K562 (cell line): ENCODE results near the gene GATB. TPM values are rescaled to one million over a fixed set of nuclear protein-coding genes. Genes with fewer than 3 reads are reported as not detected.

ENCODE experiments used
- ATAC-seq: fragments of 200-7000 bp; cut with Tn5 transposase; 3 replicates; pipeline ENCODE4 v1.9.1; 2020; ENCODE audit warnings: moderate library complexity
- BruUV-seq: library from RNA; stranded (reverse); fragments of 400-500 nt; replicated peaks from 2 replicates; lab custom pipeline; 2021; lab: Mats Ljungman, UMichigan
- CTCF ChIA-PET: fragments of 300-600 bp; formaldehyde crosslinking; extraction: SDS; loops from one replicate; lab custom pipeline; 2021; ENCODE audit warnings: low intra/inter-chr PET ratio; lab: Yijun Ruan, JAX
- POLR2A ChIA-PET: fragments of 300-600, 350-650 bp; sonication (Branson Sonifier 250); formaldehyde crosslinking; extraction: SDS; loops from one replicate; lab custom pipeline; 2021; ENCODE audit warnings: antibody characterized with exemption, inconsistent platforms; lab: Yijun Ruan, JAX
- DNase-seq, 4 experiments: peaks; one replicate each; pipeline versions ENCODE4 v3.0.0 to v3.0.0-alpha.2; 2011 to 2018; ENCODE audit warnings: low spot score in 3 of 4, mixed read lengths in 3 of 4; ENCODE audit errors: extremely low read depth in 1 of 4
- FAIRE-seq: peaks from 2 replicates; lab custom pipeline; 2011; peaks lifted over from hg19 to GRCh38; lab: Jason Lieb, UNC
- H2AFZ ChIP-seq: 2 replicates; pipeline ENCODE4 v1.6.0; 2011; ENCODE audit warnings: low read depth, low read length, control low read depth, inconsistent platforms
- H3K27ac ChIP-seq: fragments of 200-600 bp; 3 replicates; pipeline ENCODE4 v1.8.0; 2011; ENCODE audit warnings: low read depth, mild to moderate bottlenecking, control low read depth, inconsistent platforms, low read length, moderate library complexity, mixed read lengths; ENCODE audit errors: extremely low read depth
- H3K27me3 ChIP-seq, 2 experiments: fragments of 300-600 bp in 1 of 2; 2 replicates in 1 of 2; 3 replicates in 1 of 2; pipeline versions ENCODE4 v1.6.0 to v1.8.0; 2011; ENCODE audit warnings: inconsistent platforms in 2 of 2, low read length in 2 of 2, mild to moderate bottlenecking in 1 of 2, mixed read lengths in 1 of 2, moderate library complexity in 1 of 2; ENCODE audit not compliant: control insufficient read depth in 2 of 2, insufficient read depth in 2 of 2
- H3K36me3 ChIP-seq: fragments of 300-600 bp; 3 replicates; pipeline ENCODE4 v1.8.0; 2011; ENCODE audit warnings: mild to moderate bottlenecking, low read length, inconsistent platforms; ENCODE audit not compliant: control insufficient read depth, insufficient read depth
- H3K4me1 ChIP-seq, 2 experiments: fragments of 200-600 bp in 1 of 2; replicated peaks in 1 of 2; 2 replicates in 1 of 2; 3 replicates in 1 of 2; pipeline versions ENCODE4 v1.5.1 to v1.8.0; 2011; ENCODE audit warnings: inconsistent platforms in 2 of 2, low read length in 2 of 2, mild to moderate bottlenecking in 1 of 2, mixed read lengths in 1 of 2, moderate library complexity in 1 of 2; ENCODE audit not compliant: control insufficient read depth in 2 of 2, insufficient read depth in 2 of 2
- H3K4me2 ChIP-seq: 2 replicates; pipeline ENCODE4 v1.6.1; 2011; ENCODE audit warnings: low read length, control low read depth, inconsistent platforms, mixed read lengths; ENCODE audit not compliant: insufficient read depth
- H3K4me3 ChIP-seq: fragments of 200-600 bp; sonication (generic), shearing (Covaris generic); 2 replicates; pipeline ENCODE4 v1.5.1; 2016; ENCODE audit warnings: control low read depth, inconsistent platforms
- H3K79me2 ChIP-seq: fragments of 200-600 bp; 3 replicates; pipeline ENCODE4 v1.8.0; 2011; ENCODE audit warnings: low read length, inconsistent platforms; ENCODE audit not compliant: control insufficient read depth, insufficient read depth
- H3K9ac ChIP-seq, 2 experiments: 2 replicates each; pipeline versions ENCODE4 v1.6.0 to v1.6.1; 2011; ENCODE audit warnings: low read depth in 2 of 2, low read length in 2 of 2, control low read depth in 1 of 2, inconsistent platforms in 1 of 2, mild to moderate bottlenecking in 1 of 2, mixed read lengths in 1 of 2; ENCODE audit not compliant: insufficient read depth in 1 of 2
- H3K9me1 ChIP-seq: one replicate; pipeline ENCODE4 v1.6.0; 2011; ENCODE audit warnings: inconsistent platforms, mild to moderate bottlenecking, low read length, moderate library complexity; ENCODE audit not compliant: control insufficient read depth, insufficient read depth
- H3K9me3 ChIP-seq: replicated peaks from 2 replicates; pipeline ENCODE4 v1.5.1; 2011; ENCODE audit warnings: low read depth, low read length, inconsistent platforms; ENCODE audit not compliant: control insufficient read depth, insufficient read depth
- H4K20me1 ChIP-seq: replicated peaks from 2 replicates; pipeline ENCODE4 v1.6.1; 2011; ENCODE audit warnings: low read length, inconsistent platforms, mixed read lengths; ENCODE audit not compliant: control insufficient read depth, insufficient read depth
- ATF1 ChIP-seq, 2 experiments: fragments of 450-650 bp in 1 of 2; IDR thresholded peaks; 2 replicates each; pipeline ENCODE4 v1.6.1; 2016; ENCODE audit warnings: missing compliant biosample characterization in 1 of 2, missing genetic modification characterization in 1 of 2
- CEBPG ChIP-seq, 3 experiments: fragments of 200-800 bp in 1 of 3; sonication (Bioruptor generic) in 1 of 3; sonication (generic) in 1 of 3; formaldehyde crosslinking in 1 of 3; IDR thresholded peaks in 2 of 3; conservative IDR thresholded peaks in 1 of 3; 2 replicates each; pipeline versions ENCODE4 v1.6.1 to v1.8.0; 2016 to 2022; ENCODE audit warnings: missing compliant biosample characterization in 2 of 3, missing genetic modification characterization in 2 of 3, mild to moderate bottlenecking in 1 of 3, missing genetic modification reagents in 1 of 3
- CHCHD3 ChIP-seq: fragments of 250-450 bp; sonication (Bioruptor Pico); IDR thresholded peaks from 2 replicates; pipeline ENCODE4 v2.1.2; 2022; ENCODE audit warnings: mild to moderate bottlenecking
- HDAC3 ChIP-seq: fragments of 450-650 bp; IDR thresholded peaks from 2 replicates; pipeline ENCODE4 v1.6.1; 2018; ENCODE audit warnings: borderline replicate concordance, mild to moderate bottlenecking, moderate library complexity; ENCODE audit not compliant: partially characterized antibody
- MEIS2 ChIP-seq: fragments of 450-650 bp; IDR thresholded peaks from 2 replicates; pipeline ENCODE4 v1.6.1; 2014; ENCODE audit warnings: mild to moderate bottlenecking; ENCODE audit not compliant: partially characterized antibody
- NFE2L1 ChIP-seq: fragments of 450-650 bp; IDR thresholded peaks from 2 replicates; pipeline ENCODE4 v1.6.1; 2016; ENCODE audit warnings: missing genetic modification characterization, low read depth, mild to moderate bottlenecking, missing compliant biosample characterization, moderate library complexity, borderline replicate concordance
- RNF2 ChIP-seq: sonication (generic); IDR thresholded peaks from 2 replicates; pipeline ENCODE4 v1.6.1; 2016
- RUNX1 ChIP-seq: sonication (generic); IDR thresholded peaks from 2 replicates; pipeline ENCODE4 v1.6.1; 2016; ENCODE audit warnings: antibody characterized with exemption, low read depth
- ZNF586 ChIP-seq: fragments of 450-650 bp; formaldehyde crosslinking; conservative IDR thresholded peaks from 2 replicates; pipeline ENCODE4 v1.4.0; 2020; ENCODE audit warnings: mild to moderate bottlenecking, moderate library complexity
- WGBS: fragments of 100-300 bp; shearing (Covaris generic); methylation state at CpG from one replicate; pipeline ENCODE4 v1.1.6; 2016; ENCODE audit warnings: low coverage, mixed read lengths; ENCODE audit not compliant: insufficient coverage; ENCODE audit errors: missing lambda C conversion rate; 5-methylcytosine and 5-hydroxymethylcytosine counted together
- in situ Hi-C: fragments of 300-500 bp; cut with MboI; formaldehyde crosslinking; loops from 4 replicates; pipeline ENCODE4 v1.15.0; 2018; ENCODE audit warnings: inconsistent platforms, mixed read lengths
- intact Hi-C: fragments of 100-400 bp; cut with micrococcal nuclease; formaldehyde crosslinking; loops from 2 replicates; pipeline ENCODE4 v1.14.2; 2022
- polyA plus RNA-seq, 8 experiments: library from polyadenylated mRNA; depleted of rRNA in 4 of 8; stranded (reverse) in 5 of 8; unstranded in 3 of 8; fragments of >200 nt; fragmentation: Nextera tagmentation in 2 of 8; fragmentation: Illumina TruSeq in 1 of 8; extraction: Ambion mirVana in 2 of 8; extraction: Trizol in 1 of 8; gene quantifications; 2 replicates each; pipeline versions ENCODE4 v1.2.1 to v1.2.3, GENCODE V29; 2011 to 2014; ENCODE audit warnings: inconsistent platforms in 1 of 8, missing spikeins in 1 of 8
- total RNA-seq, 7 experiments: library from RNA; depleted of rRNA in 6 of 7; stranded (reverse); fragments of >200 nt in 6 of 7; fragmentation: Illumina TruSeq in 2 of 7; extraction: Trizol in 2 of 7; gene quantifications; 2 replicates each; pipeline versions ENCODE4 v1.2.1 to v1.2.3, GENCODE V29; 2011 to 2021; ENCODE audit warnings: low replicate concordance in 1 of 7
- TF ChIP-seq, protein P1 (sequence below): fragments of 250-450 bp; sonication (Bioruptor Pico); IDR thresholded peaks from 2 replicates; pipeline ENCODE4 v1.4.0; 2020; ENCODE audit warnings: mild to moderate bottlenecking
- TF ChIP-seq, protein P2 (sequence below): IDR thresholded peaks from 2 replicates; pipeline ENCODE4 v1.6.1; 2012; ENCODE audit warnings: low read depth, low read length, improper control_type of control experiment, borderline replicate concordance
- TF ChIP-seq, protein P3 (sequence below): fragments of 450-650 bp; IDR thresholded peaks from 2 replicates; pipeline ENCODE4 v1.7.1; 2018; ENCODE audit warnings: mild to moderate bottlenecking, low read depth; ENCODE audit not compliant: partially characterized antibody
- TF ChIP-seq, protein P4 (sequence below): sonication (generic); formaldehyde crosslinking; IDR thresholded peaks from 2 replicates; pipeline ENCODE4 v1.9.0; 2022; ENCODE audit warnings: mild to moderate bottlenecking, missing genetic modification reagents
- TF ChIP-seq, protein P5 (sequence below): IDR thresholded peaks from 2 replicates; pipeline ENCODE4 v1.6.1; 2014; ENCODE audit warnings: antibody characterized with exemption

The GATB gene
- total and polyA plus RNA-seq, 9 of the 15 experiments (the other 6 are each of a cell fraction or from before 2014, with no cell fraction given), result 15.3 to 31.8 (median 26.2) TPM

DNA sequence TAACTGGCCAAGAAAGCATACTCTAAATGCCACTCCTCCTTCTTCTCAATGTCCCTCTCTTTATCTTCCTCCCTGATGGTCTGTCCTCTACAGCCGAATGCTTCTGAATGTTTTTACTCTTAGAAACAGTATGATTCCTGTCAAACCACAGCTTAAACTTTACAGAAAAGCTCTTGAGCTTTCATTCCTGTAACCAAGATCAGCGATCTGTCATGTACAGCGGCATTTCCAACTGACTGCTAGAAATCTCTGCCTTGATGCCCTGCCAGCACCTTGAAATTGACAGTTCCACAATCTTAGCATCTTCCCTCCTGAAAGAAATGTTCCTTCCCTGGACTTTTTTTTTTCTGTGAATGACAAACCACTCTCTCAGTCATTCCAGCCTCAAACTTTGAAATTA, 11.5 kb upstream of the GATB start:
- no TSS peak for BruUV-seq
- CTCF ChIA-PET, result no interaction called here
- no peaks in the 10 kb centered on the region for H3K4me1 ChIP-seq
- no peaks in the 10 kb centered on the region for H3K79me2 ChIP-seq
- H3K9me3 ChIP-seq, result no peaks in the 10 kb centered on the region
- H2AFZ ChIP-seq, result no peak overlapping the region
- H3K4me3 ChIP-seq, result no peak overlapping the region
- FAIRE-seq, result no peak
- in situ Hi-C loops (no loop called here), intact Hi-C loops (no loop called here)
- no peak overlapping the region for H3K4me2 ChIP-seq
- POLR2A ChIA-PET, result no interaction called here
- no peak for DNase-seq
- no peak overlapping the region for H3K27ac ChIP-seq
- 0% methylated on average over 3 of the region's 3 CpGs for WGBS
- no peak for ATAC-seq
- no peaks in the 10 kb centered on the region for H3K9me1 ChIP-seq
- H3K27me3 ChIP-seq, result no peaks in the 10 kb centered on the region
- no peaks in the 10 kb centered on the region for H3K36me3 ChIP-seq
- no peaks in the 10 kb centered on the region for H4K20me1 ChIP-seq
- H3K9ac ChIP-seq, result no peak overlapping the region
- TF ChIP-seq ZNF586 (no peak), MEIS2 (no peak), NFE2L1 (tag) (no peak), CHCHD3 (CRISPR knock-in tag) (no peak), RUNX1 (no peak), RNF2 (no peak), HDAC3 (no peak), ATF1 (CRISPR knock-in tag; IDR thresholded peaks at IDR 0.05) (no peak), ATF1 (tag; IDR thresholded peaks at IDR 0.05) (no peak), CEBPG (CRISPR knock-in tag; IDR thresholded peaks at IDR 0.05) (no peak), CEBPG (tag; conservative IDR thresholded peaks at IDR 0.05 in 1 of 2, IDR thresholded peaks at IDR 0.05 in 1 of 2) (no peak)
- TF ChIP-seq, protein P1, sequence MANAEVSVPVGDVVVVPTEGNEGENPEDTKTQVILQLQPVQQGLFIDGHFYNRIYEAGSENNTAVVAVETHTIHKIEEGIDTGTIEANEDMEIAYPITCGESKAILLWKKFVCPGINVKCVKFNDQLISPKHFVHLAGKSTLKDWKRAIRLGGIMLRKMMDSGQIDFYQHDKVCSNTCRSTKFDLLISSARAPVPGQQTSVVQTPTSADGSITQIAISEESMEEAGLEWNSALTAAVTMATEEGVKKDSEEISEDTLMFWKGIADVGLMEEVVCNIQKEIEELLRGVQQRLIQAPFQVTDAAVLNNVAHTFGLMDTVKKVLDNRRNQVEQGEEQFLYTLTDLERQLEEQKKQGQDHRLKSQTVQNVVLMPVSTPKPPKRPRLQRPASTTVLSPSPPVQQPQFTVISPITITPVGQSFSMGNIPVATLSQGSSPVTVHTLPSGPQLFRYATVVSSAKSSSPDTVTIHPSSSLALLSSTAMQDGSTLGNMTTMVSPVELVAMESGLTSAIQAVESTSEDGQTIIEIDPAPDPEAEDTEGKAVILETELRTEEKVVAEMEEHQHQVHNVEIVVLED (CRISPR knock-in tag), result no peak
- TF ChIP-seq, protein P2, sequence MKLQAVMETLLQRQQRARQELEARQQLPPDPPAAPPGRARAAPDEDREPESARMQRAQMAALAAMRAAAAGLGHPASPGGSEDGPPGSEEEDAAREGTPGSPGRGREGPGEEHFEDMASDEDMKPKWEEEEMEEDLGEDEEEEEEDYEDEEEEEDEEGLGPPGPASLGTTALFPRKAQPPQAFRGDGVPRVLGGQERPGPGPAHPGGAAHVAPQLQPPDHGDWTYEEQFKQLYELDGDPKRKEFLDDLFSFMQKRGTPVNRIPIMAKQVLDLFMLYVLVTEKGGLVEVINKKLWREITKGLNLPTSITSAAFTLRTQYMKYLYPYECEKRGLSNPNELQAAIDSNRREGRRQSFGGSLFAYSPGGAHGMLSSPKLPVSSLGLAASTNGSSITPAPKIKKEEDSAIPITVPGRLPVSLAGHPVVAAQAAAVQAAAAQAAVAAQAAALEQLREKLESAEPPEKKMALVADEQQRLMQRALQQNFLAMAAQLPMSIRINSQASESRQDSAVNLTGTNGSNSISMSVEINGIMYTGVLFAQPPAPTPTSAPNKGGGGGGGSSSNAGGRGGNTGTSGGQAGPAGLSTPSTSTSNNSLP, result no peak
- TF ChIP-seq, protein P3, sequence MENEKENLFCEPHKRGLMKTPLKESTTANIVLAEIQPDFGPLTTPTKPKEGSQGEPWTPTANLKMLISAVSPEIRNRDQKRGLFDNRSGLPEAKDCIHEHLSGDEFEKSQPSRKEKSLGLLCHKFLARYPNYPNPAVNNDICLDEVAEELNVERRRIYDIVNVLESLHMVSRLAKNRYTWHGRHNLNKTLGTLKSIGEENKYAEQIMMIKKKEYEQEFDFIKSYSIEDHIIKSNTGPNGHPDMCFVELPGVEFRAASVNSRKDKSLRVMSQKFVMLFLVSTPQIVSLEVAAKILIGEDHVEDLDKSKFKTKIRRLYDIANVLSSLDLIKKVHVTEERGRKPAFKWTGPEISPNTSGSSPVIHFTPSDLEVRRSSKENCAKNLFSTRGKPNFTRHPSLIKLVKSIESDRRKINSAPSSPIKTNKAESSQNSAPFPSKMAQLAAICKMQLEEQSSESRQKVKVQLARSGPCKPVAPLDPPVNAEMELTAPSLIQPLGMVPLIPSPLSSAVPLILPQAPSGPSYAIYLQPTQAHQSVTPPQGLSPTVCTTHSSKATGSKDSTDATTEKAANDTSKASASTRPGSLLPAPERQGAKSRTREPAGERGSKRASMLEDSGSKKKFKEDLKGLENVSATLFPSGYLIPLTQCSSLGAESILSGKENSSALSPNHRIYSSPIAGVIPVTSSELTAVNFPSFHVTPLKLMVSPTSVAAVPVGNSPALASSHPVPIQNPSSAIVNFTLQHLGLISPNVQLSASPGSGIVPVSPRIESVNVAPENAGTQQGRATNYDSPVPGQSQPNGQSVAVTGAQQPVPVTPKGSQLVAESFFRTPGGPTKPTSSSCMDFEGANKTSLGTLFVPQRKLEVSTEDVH, result no peak
- TF ChIP-seq, protein P4, sequence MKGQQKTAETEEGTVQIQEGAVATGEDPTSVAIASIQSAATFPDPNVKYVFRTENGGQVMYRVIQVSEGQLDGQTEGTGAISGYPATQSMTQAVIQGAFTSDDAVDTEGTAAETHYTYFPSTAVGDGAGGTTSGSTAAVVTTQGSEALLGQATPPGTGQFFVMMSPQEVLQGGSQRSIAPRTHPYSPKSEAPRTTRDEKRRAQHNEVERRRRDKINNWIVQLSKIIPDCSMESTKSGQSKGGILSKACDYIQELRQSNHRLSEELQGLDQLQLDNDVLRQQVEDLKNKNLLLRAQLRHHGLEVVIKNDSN (CRISPR knock-in tag), result no peak
- TF ChIP-seq, protein P5, sequence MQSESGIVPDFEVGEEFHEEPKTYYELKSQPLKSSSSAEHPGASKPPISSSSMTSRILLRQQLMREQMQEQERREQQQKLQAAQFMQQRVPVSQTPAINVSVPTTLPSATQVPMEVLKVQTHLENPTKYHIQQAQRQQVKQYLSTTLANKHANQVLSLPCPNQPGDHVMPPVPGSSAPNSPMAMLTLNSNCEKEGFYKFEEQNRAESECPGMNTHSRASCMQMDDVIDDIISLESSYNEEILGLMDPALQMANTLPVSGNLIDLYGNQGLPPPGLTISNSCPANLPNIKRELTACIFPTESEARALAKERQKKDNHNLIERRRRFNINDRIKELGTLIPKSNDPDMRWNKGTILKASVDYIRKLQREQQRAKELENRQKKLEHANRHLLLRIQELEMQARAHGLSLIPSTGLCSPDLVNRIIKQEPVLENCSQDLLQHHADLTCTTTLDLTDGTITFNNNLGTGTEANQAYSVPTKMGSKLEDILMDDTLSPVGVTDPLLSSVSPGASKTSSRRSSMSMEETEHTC, result no peak
